Measurements from ENCODE around the gene RBM20. TPM values are rescaled to one million over a fixed set of nuclear protein-coding genes. Genes with fewer than 3 reads are reported as not detected.

The RBM20 gene
- total RNA-seq, 1 experiment from 2014 or later: 0.06 TPM

GRCh38 chr10:110735620-110736027 is 91.5 kb downstream of the RBM20 start:
- no peak for DNase-seq (ENCODE audit: low read depth)

DNA sequence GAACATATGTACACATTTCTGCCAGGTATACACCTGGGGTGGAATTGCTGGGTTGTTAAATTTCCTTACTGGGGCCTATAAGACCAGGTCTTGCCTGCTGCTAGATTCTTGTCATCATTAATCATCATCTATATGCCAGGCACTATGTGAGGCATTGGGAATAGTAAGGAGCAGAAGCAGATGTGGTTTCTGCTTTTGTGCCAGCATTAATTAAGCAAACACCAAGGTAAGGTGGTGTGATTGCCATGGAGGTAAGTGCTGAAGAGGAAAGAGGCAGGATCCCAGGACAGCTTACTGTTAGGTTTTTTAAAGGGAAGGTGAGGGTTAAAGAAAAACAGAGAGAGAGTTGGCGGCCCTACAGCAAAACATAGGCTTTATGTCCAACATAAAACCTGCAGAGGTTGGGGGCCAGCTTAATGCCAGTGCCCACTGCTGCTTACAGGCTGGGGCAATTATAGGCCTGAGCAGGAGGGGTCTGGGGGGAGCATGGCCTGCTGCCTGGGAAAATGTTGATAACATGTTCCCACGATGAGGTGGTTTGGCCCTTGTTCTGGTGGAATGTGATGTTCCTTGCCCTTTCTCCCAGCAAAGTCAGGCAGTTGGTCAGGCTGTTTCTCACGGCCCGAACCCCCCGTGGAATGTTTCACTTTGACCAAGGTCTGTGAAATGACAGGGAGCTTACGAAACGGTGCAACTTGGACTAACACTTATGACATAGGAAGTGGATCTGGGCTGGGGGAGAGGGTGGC is 93.9 kb downstream of the RBM20 start:
- no peak for DNase-seq (ENCODE audit: low read depth)

- peak; percentile 40 for DNase-seq (ENCODE audit: low read depth)
These were observed 95.7 kb downstream of the RBM20 start for GRCh38 chr10:110739811-110740271.

DNA sequence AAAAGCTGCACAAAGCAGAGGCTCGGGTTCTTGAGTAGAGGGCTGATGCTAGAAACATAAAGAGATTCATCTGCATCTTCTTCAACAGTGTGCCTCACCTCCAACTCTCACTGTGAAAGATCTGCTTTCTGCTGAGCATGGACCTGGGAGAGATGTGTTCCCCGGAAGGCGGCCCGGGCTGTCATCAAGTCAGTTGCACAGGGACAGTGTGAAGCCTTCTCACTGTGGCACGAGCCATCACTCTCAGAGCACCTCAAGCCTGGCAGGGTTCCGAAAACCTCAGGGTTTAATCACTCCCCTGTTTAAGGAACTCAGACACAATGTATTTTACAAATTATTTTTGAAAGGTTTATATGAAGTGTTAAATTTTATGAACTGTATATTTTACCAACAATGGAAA is 98.7 kb downstream of the RBM20 start:
- DNase-seq (ENCODE audit: low read depth): no peak

DNA sequence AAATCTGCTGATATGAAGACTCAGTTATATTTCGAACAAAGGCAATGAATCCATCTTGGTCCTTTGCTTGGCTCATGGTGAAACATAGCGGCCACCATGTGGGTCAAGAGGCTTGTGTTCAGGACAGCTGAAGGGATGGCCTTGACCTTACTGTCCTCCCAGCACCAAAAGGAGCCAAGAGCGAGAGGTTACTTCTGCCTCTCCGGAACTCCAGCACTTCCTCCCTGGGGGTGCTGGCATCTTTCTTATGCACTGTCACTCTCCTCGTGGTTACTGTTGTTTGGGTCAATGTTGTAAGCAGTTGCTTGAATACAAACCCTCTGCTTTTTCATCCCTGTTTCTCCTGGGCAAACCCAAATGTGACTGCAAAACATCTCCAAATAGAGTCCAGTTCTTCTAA is 100.6 kb downstream of the RBM20 start:
- DNase-seq (ENCODE audit: low read depth): no peak

GRCh38 chr10:110746254-110746826 is 102.2 kb downstream of the RBM20 start:
- DNase-seq (ENCODE audit: low read depth): peak; percentile 47

- no peak for DNase-seq (ENCODE audit: low read depth)
These were observed 103.0 kb downstream of the RBM20 start for GRCh38 chr10:110746969-110747608.

GRCh38 chr10:110747609-110748464 is 103.7 kb downstream of the RBM20 start:
- DNase-seq (ENCODE audit: low read depth): no peak

DNA sequence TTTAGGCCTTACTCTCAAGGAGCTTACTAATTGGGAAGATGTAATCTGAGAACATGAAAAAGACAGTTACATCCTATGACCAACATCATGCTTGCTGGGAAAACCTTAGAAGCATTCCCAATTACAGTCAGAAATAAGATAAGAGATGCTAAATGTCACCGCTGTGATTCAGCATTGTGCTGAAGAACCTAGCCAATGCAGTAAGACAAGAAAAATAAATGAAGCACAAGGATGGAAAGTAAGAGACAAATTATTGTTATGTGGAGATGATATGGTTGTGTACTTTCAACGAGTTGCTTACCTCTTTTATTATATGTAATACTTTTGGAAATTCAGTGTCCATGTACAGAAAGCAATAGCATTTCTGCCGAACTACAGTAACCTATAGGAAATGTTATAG is 104.8 kb downstream of the RBM20 start:
- no peak for DNase-seq (ENCODE audit: low read depth)

DNA sequence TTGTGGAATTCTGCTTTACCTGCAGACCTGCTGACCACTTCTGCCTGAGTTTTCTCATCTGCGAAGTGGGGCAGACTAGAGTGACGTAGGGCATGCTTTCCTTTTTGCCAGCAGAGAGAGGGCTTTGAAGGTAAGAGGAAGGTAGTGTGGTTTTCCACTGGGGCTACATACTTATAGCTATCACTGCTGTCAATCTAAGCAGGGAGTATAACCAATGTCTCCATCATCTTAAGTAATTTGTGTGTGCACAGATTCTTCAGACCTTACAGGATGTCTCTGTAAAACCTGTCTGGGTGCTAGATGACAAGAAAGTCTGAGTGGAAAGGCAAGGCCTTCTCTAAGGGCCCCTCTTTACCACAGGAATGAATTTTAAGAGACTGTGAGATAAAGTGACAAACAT is 106.8 kb downstream of the RBM20 start:
- no peak for DNase-seq (ENCODE audit: low read depth)

GRCh38 chr10:110751850-110752249 is 107.7 kb downstream of the RBM20 start:
- DNase-seq (ENCODE audit: low read depth): no peak

GRCh38 chr10:110753462-110753861 is 109.3 kb downstream of the RBM20 start:
- no peak for DNase-seq (ENCODE audit: low read depth)

GRCh38 chr10:110754375-110755105 is 110.4 kb downstream of the RBM20 start:
- DNase-seq (ENCODE audit: low read depth): no peak

DNA sequence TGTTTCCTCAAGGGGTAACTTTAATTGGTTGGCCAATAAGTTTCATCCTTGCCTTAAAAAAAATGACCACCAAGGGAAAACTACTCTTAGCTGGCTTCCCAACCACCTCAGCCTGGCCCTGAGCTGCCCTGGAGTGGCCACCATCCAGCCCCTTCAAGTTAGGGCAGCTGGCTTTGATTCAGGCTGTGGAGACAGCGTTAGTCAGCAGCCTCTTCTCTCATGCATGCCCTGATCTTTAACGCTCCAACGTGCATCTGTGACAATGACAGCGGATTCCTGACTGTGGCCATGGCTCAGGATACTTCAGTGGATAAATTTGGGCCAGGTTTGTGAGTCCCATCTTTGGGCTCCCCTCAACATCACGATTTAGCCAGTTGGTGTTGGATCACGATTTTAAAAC is 111.6 kb downstream of the RBM20 start:
- DNase-seq (ENCODE audit: low read depth): no peak

DNA sequence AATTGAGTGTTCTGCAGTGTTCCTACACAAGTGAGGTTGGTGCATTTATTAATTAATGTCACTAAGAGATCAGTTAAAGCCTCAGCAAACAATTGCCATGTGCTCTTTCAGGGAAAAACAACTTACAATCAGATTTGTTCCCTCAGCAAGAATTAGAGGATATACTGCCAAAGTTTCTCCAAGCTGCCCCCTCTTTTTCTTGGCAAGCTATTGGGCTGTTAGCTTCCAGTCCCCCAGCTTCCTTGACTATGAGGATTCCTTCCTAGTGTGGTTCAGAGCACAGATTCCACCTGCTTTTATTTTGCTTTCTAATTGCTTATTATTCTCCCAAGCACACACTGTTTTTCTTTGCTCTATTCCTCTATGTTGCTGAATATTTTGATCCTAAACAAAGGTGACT is 112.7 kb downstream of the RBM20 start:
- no peak for DNase-seq (ENCODE audit: low read depth)

- DNase-seq (ENCODE audit: low read depth): no peak
These were observed 113.5 kb downstream of the RBM20 start for GRCh38 chr10:110757586-110757985.

DNA sequence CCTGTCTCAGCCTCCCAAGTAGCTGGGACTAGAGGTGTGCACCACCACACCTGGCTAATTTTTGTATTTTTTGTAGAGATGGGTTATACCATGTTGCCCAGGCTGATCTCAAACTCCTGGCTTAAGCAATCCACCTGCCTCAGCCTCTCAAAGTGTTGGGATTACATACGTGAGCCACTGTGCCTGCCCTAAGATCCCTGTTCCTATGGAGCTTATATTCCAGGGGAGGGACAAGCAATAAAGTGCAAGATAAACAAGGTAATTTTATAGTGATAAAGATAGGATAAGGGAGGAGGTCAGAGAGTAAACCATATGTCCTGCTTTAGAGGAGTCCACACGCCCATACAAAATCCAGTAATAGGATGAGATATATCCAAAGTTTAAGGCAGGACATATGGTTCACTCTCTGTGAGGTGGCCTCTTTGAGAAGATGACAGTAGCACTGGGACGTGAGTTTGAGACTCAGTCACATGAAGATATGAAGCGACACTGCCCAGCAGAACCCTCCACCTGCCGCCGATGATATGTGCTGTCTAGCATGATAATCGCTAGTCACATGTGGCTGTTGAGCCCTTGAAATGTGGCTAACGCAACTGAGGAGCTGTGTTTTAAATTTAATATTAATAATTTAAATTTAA is 114.1 kb downstream of the RBM20 start:
- no peak for DNase-seq (ENCODE audit: low read depth)

GRCh38 chr10:110758898-110759297 is 114.8 kb downstream of the RBM20 start:
- peak; percentile 81 for DNase-seq (ENCODE audit: low read depth)

GRCh38 chr10:110759523-110759922 is 115.4 kb downstream of the RBM20 start:
- DNase-seq (ENCODE audit: low read depth): no peak

GRCh38 chr10:110762109-110762848 is 118.1 kb downstream of the RBM20 start:
- DNase-seq (ENCODE audit: low read depth): no peak
